Muscle layer of duodenum (tissue), 2 donors: Measurements from ENCODE around the gene ZIC2.
A peak's percentile ranks its signal among the peaks of the same experiment; 100 is the strongest.

ENCODE experiments used
- H3K27ac ChIP-seq: one replicate; pipeline ENCODE4 v1.7.0; 2013; ENCODE audit warnings: mild to moderate bottlenecking, low read length
- H3K27me3 ChIP-seq: one replicate; pipeline ENCODE4 v1.7.0; 2013; ENCODE audit warnings: low read depth, mild to moderate bottlenecking, control low read depth, low read length
- H3K36me3 ChIP-seq, 2 donors: one replicate each; pipeline ENCODE4 v1.7.0; 2013; ENCODE audit warnings: low read length in 2 of 2, control low read depth in 1 of 2, mild to moderate bottlenecking in 1 of 2; ENCODE audit not compliant: insufficient read depth in 2 of 2, control insufficient read depth in 1 of 2
- H3K4me1 ChIP-seq, 2 donors: one replicate each; pipeline ENCODE4 v1.7.0; 2013; ENCODE audit warnings: low read length in 2 of 2, mild to moderate bottlenecking in 2 of 2, control low read depth in 1 of 2, moderate library complexity in 1 of 2; ENCODE audit not compliant: insufficient read depth in 2 of 2, control insufficient read depth in 1 of 2
- H3K4me3 ChIP-seq, 2 donors: one replicate each; pipeline ENCODE4 v1.7.0; 2013; ENCODE audit warnings: low read length in 2 of 2, low read depth in 1 of 2, mild to moderate bottlenecking in 1 of 2
- H3K9me3 ChIP-seq, 2 donors: one replicate each; pipeline ENCODE4 v1.7.0; 2013; ENCODE audit warnings: low read length in 2 of 2, control low read depth in 1 of 2, mild to moderate bottlenecking in 1 of 2; ENCODE audit not compliant: control insufficient read depth in 1 of 2
- donor health status: healthy.

Gene ZIC2

DNA sequence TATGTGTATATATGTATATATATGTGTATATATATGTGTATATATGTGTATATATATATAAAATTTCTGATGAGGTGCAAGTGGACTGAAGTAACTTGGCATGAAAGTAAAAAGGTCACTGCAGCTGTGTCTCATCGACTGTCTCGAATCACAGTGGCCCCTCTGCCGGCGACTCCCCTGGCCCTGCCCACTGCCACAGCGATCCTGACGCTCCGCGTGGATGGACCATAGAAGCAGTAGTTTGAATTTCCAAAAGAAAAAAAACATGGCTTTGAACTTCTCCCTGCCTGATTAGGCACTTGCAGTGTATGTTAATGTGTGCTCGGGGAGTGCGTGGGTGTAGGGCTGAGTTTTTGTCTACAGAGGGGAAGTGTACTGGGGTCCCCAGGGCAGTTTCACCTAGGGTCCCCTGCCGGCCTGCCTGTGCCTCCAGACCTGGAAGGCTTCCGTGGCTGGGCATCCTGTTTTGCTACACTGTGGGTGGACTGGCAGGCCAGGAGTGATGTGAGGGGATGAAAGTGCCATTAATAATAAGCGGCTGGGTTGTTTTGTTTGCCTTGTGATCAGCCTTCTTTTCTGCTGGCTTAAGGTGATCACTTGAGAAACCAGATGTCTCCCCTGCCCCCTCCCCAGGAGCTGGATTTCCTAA is 20.8 kb upstream of the ZIC2 start:
- Histone ChIP-seq H3K27ac (no peak overlapping the region), H3K4me3 (no peak overlapping the region)

DNA sequence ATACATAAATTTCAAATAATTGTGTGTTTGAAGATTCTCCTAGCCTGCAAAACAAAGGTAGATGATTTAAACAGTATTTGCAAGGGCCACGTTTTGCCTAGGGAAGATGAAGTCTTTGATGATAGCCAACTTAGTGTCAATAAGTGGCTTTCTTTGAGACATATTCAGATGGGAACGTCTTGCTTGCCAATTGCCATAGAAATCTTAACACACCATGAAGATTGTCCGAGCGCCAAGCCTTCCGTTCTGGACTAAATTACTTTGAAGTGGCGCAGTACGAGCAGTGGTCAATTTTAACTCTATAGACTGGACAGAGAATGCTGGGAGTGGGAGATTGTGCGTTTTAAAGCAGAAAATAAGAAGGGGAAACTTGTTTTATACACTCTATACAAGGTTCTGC is 19.9 kb upstream of the ZIC2 start:
- peaks cover under 1 to 26% of the 10 kb centered on the region in 2 donors for H3K4me1 ChIP-seq
- H3K27ac ChIP-seq = no peak overlapping the region
- H3K36me3 ChIP-seq = no peaks in the 10 kb centered on the region
- H3K4me3 ChIP-seq = no peak overlapping the region
- H3K27me3 ChIP-seq = peaks cover 79% of the 10 kb centered on the region
- H3K9me3 ChIP-seq = no peaks in the 10 kb centered on the region

More for the DNA sequence above, 20.8 kb upstream of the ZIC2 start:
- peaks cover 79% of the 10 kb centered on the region for H3K27me3 ChIP-seq
- H3K4me1 ChIP-seq = peaks cover 7 to 34% of the 10 kb centered on the region in 2 donors
- H3K9me3 ChIP-seq = no peaks in the 10 kb centered on the region
- H3K36me3 ChIP-seq = no peaks in the 10 kb centered on the region

DNA sequence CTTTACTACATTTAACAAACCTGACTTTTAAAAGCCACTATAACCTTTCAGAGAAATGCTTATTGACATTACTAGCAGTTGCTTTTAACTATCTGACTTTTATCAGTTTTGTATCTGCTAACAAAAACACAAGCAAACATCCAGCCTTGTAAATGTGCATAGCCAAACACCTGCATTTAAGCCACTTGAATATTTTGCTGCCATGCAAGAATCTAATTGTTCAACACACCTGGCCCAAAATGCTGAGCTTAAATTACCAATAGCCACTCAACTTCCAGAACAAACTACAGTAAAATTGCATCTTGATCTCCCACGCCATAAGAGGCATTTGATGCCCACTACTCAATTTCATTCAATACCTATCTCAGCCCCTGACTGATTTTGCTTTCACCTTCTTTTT is 19.3 kb upstream of the ZIC2 start:
- Histone ChIP-seq H3K9me3 (no peaks in the 10 kb centered on the region), H3K4me1 (peaks cover 0 to 20% of the 10 kb centered on the region in 2 donors), H3K4me3 (no peak overlapping the region), H3K27ac (no peak overlapping the region), H3K36me3 (no peaks in the 10 kb centered on the region), H3K27me3 (peaks cover 76% of the 10 kb centered on the region)

DNA sequence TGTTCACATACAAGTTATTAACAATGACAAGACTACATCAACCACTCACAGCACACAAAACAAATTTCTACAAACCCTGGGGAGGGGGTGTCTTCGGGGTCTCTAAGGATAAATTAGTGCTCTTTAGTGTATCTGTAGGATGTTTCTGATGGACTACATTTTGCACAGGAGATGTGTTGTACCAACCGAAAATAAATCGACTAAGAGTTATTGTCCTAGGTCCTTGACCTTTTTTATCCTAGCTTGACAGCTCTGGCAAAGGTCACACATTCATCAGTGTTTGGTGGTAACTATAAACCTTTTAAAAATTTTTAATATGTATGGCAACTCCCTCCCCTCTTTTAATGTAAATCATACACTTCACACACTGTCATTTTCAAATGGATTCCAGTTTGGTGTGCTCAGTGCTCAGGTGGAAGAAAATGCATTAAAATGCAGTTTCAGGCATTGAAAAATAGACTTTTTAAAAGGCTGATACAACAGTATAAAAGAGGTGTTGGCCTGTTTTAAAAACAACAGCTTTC is 17.7 kb upstream of the ZIC2 start:
- Histone ChIP-seq H3K9me3 (no peaks in the 10 kb centered on the region), H3K4me3 (no peak overlapping the region), H3K27me3 (peaks cover 76% of the 10 kb centered on the region), H3K4me1 (peaks cover 0 to 25% of the 10 kb centered on the region in 2 donors), H3K27ac (no peak overlapping the region), H3K36me3 (no peaks in the 10 kb centered on the region)

DNA sequence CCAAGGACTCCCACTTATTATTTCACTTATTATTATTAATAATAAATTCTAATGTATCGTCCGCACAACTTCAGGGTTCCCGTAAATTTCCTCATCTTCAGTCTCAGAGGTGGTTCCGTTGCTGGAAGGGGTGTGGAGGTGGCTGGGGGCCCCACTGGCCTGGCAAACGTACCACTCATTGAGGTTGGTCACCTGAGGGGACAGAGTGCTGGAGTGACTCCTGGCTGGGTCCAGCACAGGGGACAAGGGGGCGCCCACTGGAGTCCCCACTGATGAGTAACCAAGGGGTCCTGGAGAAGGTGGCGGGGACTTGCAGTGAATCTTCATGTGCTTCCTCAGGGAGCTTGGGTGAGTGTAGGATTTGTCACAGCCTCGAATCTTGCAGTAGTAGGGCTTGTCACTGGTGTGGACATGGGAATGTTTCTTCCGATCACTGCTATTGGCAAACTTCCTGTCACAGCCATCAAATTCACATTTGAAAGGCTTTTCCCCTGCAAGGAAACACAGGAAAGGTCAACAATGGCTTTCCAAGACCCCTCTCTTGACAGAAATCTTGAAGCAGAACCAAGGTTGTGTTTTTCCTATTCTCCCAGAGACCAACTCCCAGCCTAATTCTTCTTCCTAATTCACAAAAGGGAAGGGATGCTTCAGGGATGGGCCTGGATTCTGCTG is 16.1 kb upstream of the ZIC2 start:
- Histone ChIP-seq H3K9me3 (no peaks in the 10 kb centered on the region), H3K27ac (no peak overlapping the region), H3K4me1 (peaks cover 0 to 24% of the 10 kb centered on the region in 2 donors), H3K27me3 (peaks cover 67% of the 10 kb centered on the region), H3K36me3 (no peaks in the 10 kb centered on the region), H3K4me3 (no peak overlapping the region)

DNA sequence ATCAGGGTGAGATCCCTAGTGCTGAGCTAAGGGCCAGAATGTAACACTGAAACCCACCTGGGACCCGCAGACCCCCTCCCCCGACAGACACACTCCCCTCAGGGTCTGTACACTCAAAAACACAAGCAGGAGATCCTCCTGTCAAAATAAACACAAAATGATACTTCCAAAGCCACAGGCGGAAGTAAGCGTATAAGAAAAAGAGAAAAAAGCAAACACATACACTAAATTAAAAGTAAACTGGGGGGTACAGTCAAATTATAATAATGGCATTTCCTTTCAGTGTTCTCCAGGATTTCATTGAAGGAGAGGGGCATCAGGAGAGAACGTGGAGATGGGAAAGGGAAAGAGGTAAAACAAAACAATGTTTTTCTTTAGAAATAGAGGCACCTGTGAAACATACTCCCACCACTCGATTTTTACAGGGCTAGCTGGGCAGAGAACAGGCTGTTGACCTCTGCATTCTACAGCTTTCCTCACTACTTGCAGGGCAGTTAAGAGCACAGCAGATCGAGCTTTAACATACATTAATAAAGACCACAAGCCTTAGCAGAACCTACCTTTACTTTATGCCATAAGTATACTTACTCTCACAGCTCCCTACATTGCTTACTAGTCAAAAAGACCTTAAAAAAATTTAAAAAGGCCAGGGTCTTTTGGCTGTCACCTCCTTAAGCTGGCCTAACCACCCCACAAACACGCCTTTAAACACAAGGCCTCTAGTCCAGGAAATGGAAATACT is 15.3 kb upstream of the ZIC2 start:
- no peaks in the 10 kb centered on the region for H3K9me3 ChIP-seq

DNA sequence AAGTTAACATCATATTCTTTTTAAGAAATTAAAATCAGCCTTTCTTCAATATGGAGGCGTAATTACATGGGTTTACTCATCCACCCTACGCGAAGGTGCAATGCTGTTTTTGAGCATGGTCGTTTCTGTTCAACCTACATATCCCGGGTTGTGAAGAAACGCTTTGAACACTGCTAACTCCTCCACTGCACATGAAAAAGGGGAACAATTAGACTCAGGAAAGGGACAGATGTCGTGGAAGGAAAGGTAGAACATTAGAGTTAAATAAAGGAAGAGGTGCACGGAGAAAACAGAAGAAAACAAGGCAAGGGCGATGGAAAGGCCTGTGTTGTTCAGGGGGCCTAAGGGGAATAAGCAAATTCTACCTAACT is 14.1 kb upstream of the ZIC2 start:
- no peaks in the 10 kb centered on the region for H3K36me3 ChIP-seq
- H3K27ac ChIP-seq = no peak overlapping the region
- H3K27me3 ChIP-seq = peaks cover 61% of the 10 kb centered on the region
- H3K4me3 ChIP-seq = no peak overlapping the region
- no peaks in the 10 kb centered on the region for H3K9me3 ChIP-seq
- peaks cover 0 to 38% of the 10 kb centered on the region in 2 donors for H3K4me1 ChIP-seq

More for the DNA sequence above, 15.3 kb upstream of the ZIC2 start:
- peaks cover 61% of the 10 kb centered on the region for H3K27me3 ChIP-seq
- peaks cover 0 to 28% of the 10 kb centered on the region in 2 donors for H3K4me1 ChIP-seq
- H3K4me3 ChIP-seq = no peak overlapping the region
- no peak overlapping the region for H3K27ac ChIP-seq
- no peaks in the 10 kb centered on the region for H3K36me3 ChIP-seq

DNA sequence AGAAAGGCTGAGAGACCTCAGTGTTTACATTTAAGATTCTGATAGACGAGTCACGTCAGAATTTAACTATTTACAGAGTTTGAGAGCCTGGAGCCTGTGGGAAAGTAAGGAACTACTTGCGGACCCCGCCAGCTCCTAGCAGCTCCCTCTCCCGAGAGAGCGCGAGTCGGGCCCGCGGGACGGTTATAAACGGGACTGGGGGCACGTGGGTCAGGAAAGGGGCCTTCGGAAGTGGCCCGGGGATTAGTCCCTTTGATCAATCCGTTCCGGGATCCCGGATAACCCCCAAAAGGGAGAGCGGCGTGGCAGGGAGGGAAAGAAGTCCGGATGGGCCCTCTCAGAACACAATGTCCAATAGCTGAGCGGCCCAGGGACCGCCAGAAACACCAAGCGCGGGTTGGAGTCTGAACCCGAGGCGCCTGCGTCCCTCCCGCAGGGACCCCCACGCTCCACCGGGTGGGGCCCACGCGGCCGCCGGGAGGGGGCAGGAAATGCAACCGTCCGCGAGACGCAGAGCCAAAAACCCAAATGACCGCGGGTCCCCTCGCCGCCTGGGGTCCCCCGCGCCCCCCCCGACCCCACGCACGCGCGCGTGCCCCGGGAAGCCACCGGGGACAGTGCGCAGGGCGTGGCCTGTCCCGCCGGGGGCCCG is 13.6 kb upstream of the ZIC2 start:
- H3K27me3 ChIP-seq = peaks cover 63% of the 10 kb centered on the region
- no peaks in the 10 kb centered on the region for H3K36me3 ChIP-seq
- peak overlapping the region in 1 of 2 donors; percentile 49 for H3K4me3 ChIP-seq
- H3K9me3 ChIP-seq = no peaks in the 10 kb centered on the region
- no peak overlapping the region for H3K27ac ChIP-seq
- H3K4me1 ChIP-seq = peaks cover 0 to 38% of the 10 kb centered on the region in 2 donors

DNA sequence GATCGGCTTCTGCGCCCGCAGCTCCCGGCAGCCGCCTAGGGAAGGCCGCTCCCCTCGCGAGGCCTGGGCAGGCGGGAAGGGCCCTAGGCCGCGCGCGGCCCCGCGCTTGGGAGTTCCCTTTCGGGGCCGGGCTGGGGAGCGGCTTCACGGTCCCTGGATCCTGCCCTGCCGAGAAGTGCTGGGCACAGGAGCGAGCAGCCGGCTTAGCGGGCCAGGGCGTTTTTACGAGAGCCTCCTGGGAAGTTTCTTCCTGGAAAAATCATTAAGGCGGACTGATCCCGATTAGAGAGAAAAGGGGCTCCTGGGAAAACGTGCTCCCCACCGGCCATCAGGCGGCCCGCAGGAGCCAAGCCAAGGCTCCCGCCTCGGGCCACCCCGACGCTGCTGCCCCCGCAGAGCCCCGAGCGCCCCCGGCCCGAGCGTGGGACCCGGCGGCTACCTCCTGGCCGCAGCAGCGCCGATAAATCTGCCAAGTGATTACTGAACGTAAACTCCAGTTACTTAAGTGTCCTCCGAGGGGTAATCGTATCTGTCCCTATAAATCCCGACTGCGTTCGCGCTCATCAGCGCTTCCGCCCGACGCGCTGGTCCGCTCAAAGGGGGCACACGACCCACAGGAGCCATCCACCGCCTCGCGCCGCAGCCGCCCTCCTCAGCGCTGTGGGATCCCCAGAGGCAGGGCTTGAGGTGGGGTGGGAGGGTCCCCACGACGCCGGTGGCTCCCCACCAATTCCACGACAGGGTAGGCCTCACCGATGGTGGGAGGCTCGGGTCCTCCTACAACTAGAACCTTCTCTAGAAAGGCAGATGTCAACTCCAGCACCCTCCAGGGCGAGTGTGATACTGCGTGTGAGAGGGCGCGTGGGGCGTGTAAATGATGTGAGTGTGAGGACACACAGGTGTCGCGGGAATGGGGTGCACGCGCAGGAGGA is 12.8 kb upstream of the ZIC2 start:
- Histone ChIP-seq H3K27me3 (peaks cover 68% of the 10 kb centered on the region), H3K27ac (no peak overlapping the region), H3K9me3 (peaks cover 0 to 4% of the 10 kb centered on the region in 2 donors), H3K4me1 (peaks cover 0 to 38% of the 10 kb centered on the region in 2 donors), H3K4me3 (peak overlapping the region in 1 of 2 donors; percentile 49), H3K36me3 (no peaks in the 10 kb centered on the region)

DNA sequence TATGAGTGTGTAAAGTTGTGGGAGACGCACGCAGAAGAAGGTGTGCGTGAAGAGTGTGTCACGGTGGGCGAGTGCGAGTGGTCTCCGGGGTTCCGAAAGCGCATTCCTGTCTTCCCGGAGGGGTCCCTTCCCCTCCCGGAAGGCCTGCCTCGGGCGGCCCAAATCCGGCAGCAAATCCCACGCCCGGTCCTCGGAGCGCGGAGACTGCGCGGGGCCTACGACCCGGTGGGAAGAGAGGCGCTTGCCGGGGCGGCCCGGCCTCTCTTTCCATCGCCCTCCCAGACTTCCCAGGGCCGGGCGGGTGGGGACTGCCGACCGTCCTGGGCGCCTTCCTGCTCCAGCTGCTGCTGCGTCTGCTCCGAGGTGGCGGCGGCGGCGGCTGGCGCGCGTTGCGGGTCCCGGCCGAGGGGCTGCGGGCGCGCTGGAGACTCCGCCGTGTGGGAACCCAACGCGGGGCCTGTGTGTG is 12.1 kb upstream of the ZIC2 start:
- peaks cover 72% of the 10 kb centered on the region for H3K27me3 ChIP-seq
- H3K4me1 ChIP-seq = peaks cover 0 to 38% of the 10 kb centered on the region in 2 donors
- no peaks in the 10 kb centered on the region for H3K36me3 ChIP-seq
- H3K27ac ChIP-seq = no peak overlapping the region
- peaks cover 0 to 11% of the 10 kb centered on the region in 2 donors for H3K9me3 ChIP-seq
- H3K4me3 ChIP-seq = peak overlapping the region in 1 of 2 donors; percentile 45
